GM12878 (cell line): ENCODE results near the gene P4HA3. TPM values are rescaled to one million over a fixed set of nuclear protein-coding genes. Genes with fewer than 3 reads are reported as not detected.

ENCODE experiments used
- ATAC-seq: fragments of 200-7000 bp; cut with Tn5 transposase; 3 replicates; pipeline ENCODE4 v1.9.1; 2020; ENCODE audit warnings: mild to moderate bottlenecking, moderate library complexity
- BruUV-seq: library from RNA; stranded (reverse); fragments of 400-500 nt; replicated peaks from 2 replicates; lab custom pipeline; 2021; lab: Mats Ljungman, UMichigan
- CTCF ChIA-PET: fragments of 300-600 bp; sonication (Branson Sonifier 250); formaldehyde crosslinking; extraction: SDS; loops from one replicate; lab custom pipeline; 2021; ENCODE audit warnings: inconsistent platforms; lab: Yijun Ruan, JAX
- POLR2A ChIA-PET: fragments of 350-600 bp; formaldehyde crosslinking; extraction: SDS; loops from one replicate; lab custom pipeline; 2021; ENCODE audit warnings: inconsistent platforms; lab: Charles Lee
- RAD21 ChIA-PET: fragments of 300-600 bp; sonication (Branson Sonifier 250); formaldehyde crosslinking; loops from one replicate; lab custom pipeline; 2023; ENCODE audit warnings: antibody characterized with exemption; ENCODE audit not compliant: unreplicated experiment; lab: Charles Lee
- SMC1A ChIA-PET: fragments of 300-600 bp; sonication (Branson Sonifier 250); formaldehyde crosslinking; loops from one replicate; lab custom pipeline; 2023; ENCODE audit not compliant: unreplicated experiment, uncharacterized antibody; lab: Charles Lee
- DNase-seq: peaks from one replicate; pipeline ENCODE4 v3.0.0-alpha.2; 2011; ENCODE audit warnings: low read depth, low spot score
- FAIRE-seq: peaks from 3 replicates; lab custom pipeline; 2011; peaks lifted over from hg19 to GRCh38; lab: Jason Lieb, UNC
- H2AFZ ChIP-seq: 2 replicates; pipeline ENCODE4 v1.6.0; 2011; ENCODE audit warnings: low read depth, low read length, control low read depth; ENCODE audit not compliant: control insufficient read depth
- H3K27ac ChIP-seq: 2 replicates; pipeline ENCODE4 v1.5.1; 2011; ENCODE audit warnings: control low read depth; ENCODE audit not compliant: control insufficient read depth, insufficient read depth
- H3K27me3 ChIP-seq, 2 experiments: replicated peaks in 1 of 2; 2 replicates each; pipeline versions ENCODE4 v1.6.0 to v1.6.1; 2011; ENCODE audit warnings: low read length in 1 of 2; ENCODE audit not compliant: control insufficient read depth in 2 of 2, insufficient read depth in 2 of 2
- H3K36me3 ChIP-seq, 2 experiments: 2 replicates each; pipeline ENCODE4 v1.5.1; 2011; ENCODE audit warnings: low read length in 1 of 2; ENCODE audit not compliant: control insufficient read depth in 2 of 2, insufficient read depth in 2 of 2
- H3K4me1 ChIP-seq: 2 replicates; pipeline ENCODE4 v1.6.1; 2011; ENCODE audit warnings: mild to moderate bottlenecking, low read length, moderate library complexity, mixed read lengths; ENCODE audit not compliant: control insufficient read depth, insufficient read depth
- H3K4me2 ChIP-seq: 2 replicates; pipeline ENCODE4 v1.6.0; 2011; ENCODE audit warnings: control low read depth; ENCODE audit not compliant: control insufficient read depth, insufficient read depth
- H3K4me3 ChIP-seq: fragments of 200-600 bp; sonication (generic); 2 replicates; pipeline ENCODE4 v1.5.1; 2016
- H3K79me2 ChIP-seq: 2 replicates; pipeline ENCODE4 v1.6.0; 2011; ENCODE audit warnings: low read length; ENCODE audit not compliant: control insufficient read depth, insufficient read depth
- H3K9ac ChIP-seq: 2 replicates; pipeline ENCODE4 v1.8.0; 2011; ENCODE audit warnings: low read length, control low read depth, mixed read lengths; ENCODE audit not compliant: control insufficient read depth, insufficient read depth
- H3K9me3 ChIP-seq: replicated peaks from 3 replicates; pipeline ENCODE4 v1.5.1; 2011; ENCODE audit warnings: mild to moderate bottlenecking, low read length; ENCODE audit not compliant: control insufficient read depth, insufficient read depth
- H4K20me1 ChIP-seq: 2 replicates; pipeline ENCODE4 v1.6.0; 2011; ENCODE audit not compliant: control insufficient read depth, insufficient read depth
- BMI1 ChIP-seq: fragments of 450-650 bp; IDR thresholded peaks from 2 replicates; pipeline ENCODE4 v1.6.1; 2016; ENCODE audit warnings: mild to moderate bottlenecking, moderate library complexity, borderline replicate concordance
- IRF4 ChIP-seq: IDR thresholded peaks from 2 replicates; pipeline ENCODE4 v1.6.1; 2011; ENCODE audit warnings: low read depth, low read length
- IRF5 ChIP-seq: fragments of 450-650 bp; IDR thresholded peaks from 2 replicates; pipeline ENCODE4 v1.6.1; 2017; ENCODE audit warnings: borderline replicate concordance
- POLR2AphosphoS2 ChIP-seq: IDR thresholded peaks from 2 replicates; pipeline ENCODE4 v1.6.1; 2011; ENCODE audit warnings: low read depth, mild to moderate bottlenecking, low read length, improper control_type of control experiment, moderate library complexity
- RELA ChIP-seq: fragments of 450-650 bp; IDR thresholded peaks from 2 replicates; pipeline ENCODE4 v1.8.0; 2014; ENCODE audit warnings: borderline replicate concordance; ENCODE audit not compliant: partially characterized antibody
- SIN3A ChIP-seq: IDR thresholded peaks from 2 replicates; pipeline ENCODE4 v1.6.1; 2012; ENCODE audit warnings: low read depth, low read length, improper control_type of control experiment
- STAT1 ChIP-seq: fragments of 450-650 bp; conservative IDR thresholded peaks from 2 replicates; pipeline ENCODE4 v1.6.1; 2014; ENCODE audit warnings: antibody characterized with exemption, mild to moderate bottlenecking
- ZBTB40 ChIP-seq: fragments of 450-650 bp; IDR thresholded peaks from 2 replicates; pipeline ENCODE4 v1.6.1; 2016; ENCODE audit warnings: mild to moderate bottlenecking, moderate library complexity, borderline replicate concordance
- ZNF687 ChIP-seq: fragments of 450-650 bp; IDR thresholded peaks from 2 replicates; pipeline ENCODE4 v1.6.1; 2017; ENCODE audit warnings: mild to moderate bottlenecking, moderate library complexity
- WGBS: methylation state at CpG from one replicate; pipeline ENCODE4 v1.1.6; 2016; ENCODE audit warnings: low lambda C conversion rate; ENCODE audit not compliant: insufficient replicate concordance, insufficient coverage; ENCODE audit errors: missing lambda C conversion rate; 5-methylcytosine and 5-hydroxymethylcytosine counted together
- in situ Hi-C: fragments of 300-500 bp; cut with MboI; formaldehyde crosslinking; loops from 9 replicates; pipeline ENCODE4 v1.14.3; 2018; ENCODE audit warnings: mixed read lengths
- intact Hi-C: fragments of 100-400 bp; cut with micrococcal nuclease; formaldehyde crosslinking; loops from one replicate; pipeline ENCODE4 v1.14.2; 2022; ENCODE audit not compliant: unreplicated experiment
- polyA plus RNA-seq, 11 experiments: library from polyadenylated mRNA; depleted of rRNA in 4 of 11; unstranded in 6 of 11; stranded (reverse) in 5 of 11; fragments of >200 nt; fragmentation: Nextera tagmentation in 4 of 11; fragmentation: Illumina TruSeq in 1 of 11; extraction: Ambion mirVana in 4 of 11; extraction: Trizol in 1 of 11; gene quantifications; 1 replicate in 1 of 11; 2 replicates in 10 of 11; pipeline versions ENCODE4 v1.2.1 to v1.2.3, GENCODE V29; 2011 to 2016; ENCODE audit warnings: inconsistent platforms in 2 of 11, missing spikeins in 2 of 11, low read depth in 1 of 11
- total RNA-seq, 4 experiments: library from RNA; depleted of rRNA in 3 of 4; stranded (reverse); fragments of >200 nt in 3 of 4; fragmentation: Illumina TruSeq in 1 of 4; extraction: Trizol in 1 of 4; gene quantifications; 2 replicates each; pipeline versions ENCODE4 v1.2.1 to v1.2.3, GENCODE V29; 2013 to 2021

P4HA3 gene
- total and polyA plus RNA-seq, 10 of the 15 experiments (the other 5 are each of a cell fraction or from before 2014, with no cell fraction given): 0.08 TPM; not detected in 9

- H3K27me3 ChIP-seq: 0 out of 4 replicates have a peak, but pooled peaks cover 0 to 3% of the 10 kb centered on the region in 2 experiments
- no peak for ATAC-seq
- H3K36me3 ChIP-seq: no peaks in the 10 kb centered on the region
- in situ Hi-C loops: no loop called here
- H3K79me2 ChIP-seq: no peaks in the 10 kb centered on the region
- POLR2A ChIA-PET: no interaction called here
- CTCF ChIA-PET: interaction anchor here (0.8 to 1.0 kb wide), 2 partner anchors 64 to 249 kb away, joined by 3 read pairs; no protein-coding TSS in a partner anchor
- intact Hi-C loops: no loop called here
- WGBS: 11% methylated on average over 5 of the region's 5 CpGs
- no TSS peak for BruUV-seq
- no peak for DNase-seq
- no peaks in the 10 kb centered on the region for H3K4me1 ChIP-seq
- SMC1A ChIA-PET: interaction anchor here (0.9 kb wide), 1 partner anchor 130 kb away, joined by 3 read pairs; no protein-coding TSS in a partner anchor
- H4K20me1 ChIP-seq: no peaks in the 10 kb centered on the region
- RAD21 ChIA-PET: interaction anchor here (1.5 kb wide), 1 partner anchor 64 kb away, joined by 3 read pairs; no protein-coding TSS in a partner anchor
- no peak overlapping the region for H2AFZ ChIP-seq
- H3K9ac ChIP-seq: no peak overlapping the region
- no peak overlapping the region for H3K4me2 ChIP-seq
- H3K4me3 ChIP-seq: no peak overlapping the region
- H3K27ac ChIP-seq: no peak overlapping the region
- no peaks in the 10 kb centered on the region; the same call in 1 of the 3 replicates for H3K9me3 ChIP-seq
- no peak for FAIRE-seq
- TF ChIP-seq IRF5 (no peak), IRF4 (no peak), STAT1 (no peak), ZNF687 (no peak), BMI1 (no peak), SIN3A (no peak), POLR2AphosphoS2 (no peak), RELA (no peak), ZBTB40 (no peak)
These were observed 7.8 kb upstream of the P4HA3 start for GRCh38 chr11:74319139-74319816.
